IMR-90 (cell line): ENCODE measurements around the gene ACKR2. TPM values are rescaled to one million over a fixed set of nuclear protein-coding genes. Genes with fewer than 3 reads are reported as not detected.

Source experiments
- ATAC-seq: fragments of 200-7000 bp; cut with Tn5 transposase; 2 replicates; pipeline ENCODE4 v1.9.1; 2020; ENCODE audit warnings: low read depth, mild to moderate bottlenecking, moderate library complexity
- BruUV-seq: library from RNA; stranded (reverse); fragments of 400-500 nt; replicated peaks from 2 replicates; lab custom pipeline; 2021; lab: Mats Ljungman, UMichigan
- CTCF ChIA-PET: fragments of 300-600 bp; formaldehyde crosslinking; extraction: SDS; loops from one replicate; lab custom pipeline; 2021; ENCODE audit warnings: antibody characterized with exemption; lab: Yijun Ruan, JAX
- POLR2A ChIA-PET: fragments of 300-600 bp; sonication (Branson Sonifier 250); formaldehyde crosslinking; loops from one replicate; lab custom pipeline; 2022; ENCODE audit warnings: antibody characterized with exemption; ENCODE audit not compliant: unreplicated experiment; lab: Charles Lee
- DNase-seq: peaks from one replicate; pipeline ENCODE4 v3.0.0; 2013
- H2AFZ ChIP-seq: replicated peaks from 2 replicates; pipeline ENCODE3; 2013; ENCODE audit warnings: low read length, mild to moderate bottlenecking; ENCODE audit not compliant: poor library complexity
- H2AK5ac ChIP-seq: 2 replicates; pipeline ENCODE4 v1.6.1; 2013; ENCODE audit warnings: low read depth, low read length, inconsistent platforms
- H2AK9ac ChIP-seq: replicated peaks from 2 replicates; pipeline ENCODE3; 2013; ENCODE audit warnings: mild to moderate bottlenecking, low read depth, low read length, moderate library complexity; ENCODE audit not compliant: poor library complexity
- H2BK120ac ChIP-seq: 2 replicates; pipeline ENCODE4 v1.6.1; 2013; ENCODE audit warnings: low read depth, low read length, inconsistent platforms
- H2BK15ac ChIP-seq: 3 replicates; pipeline ENCODE4 v1.6.1; 2013; ENCODE audit warnings: low read depth, low read length, inconsistent platforms
- H2BK20ac ChIP-seq: 2 replicates; pipeline ENCODE4 v1.6.1; 2013; ENCODE audit warnings: low read depth, mild to moderate bottlenecking, inconsistent platforms, low read length, moderate library complexity
- H2BK5ac ChIP-seq: 2 replicates; pipeline ENCODE4 v1.6.1; 2013; ENCODE audit warnings: mild to moderate bottlenecking, low read depth, low read length, inconsistent platforms; ENCODE audit not compliant: poor library complexity, severe bottlenecking
- H3K14ac ChIP-seq: replicated peaks from 2 replicates; pipeline ENCODE4 v1.6.1; 2013; ENCODE audit warnings: low read depth, low read length, inconsistent platforms
- H3K18ac ChIP-seq: 2 replicates; pipeline ENCODE4 v1.6.1; 2013; ENCODE audit warnings: low read depth, low read length, control low read depth
- H3K23ac ChIP-seq: 2 replicates; pipeline ENCODE4 v1.6.1; 2013; ENCODE audit warnings: low read depth, low read length, inconsistent platforms
- H3K27ac ChIP-seq: 2 replicates; pipeline ENCODE4 v1.5.1; 2013; ENCODE audit warnings: mild to moderate bottlenecking, control low read depth, low read length; ENCODE audit not compliant: insufficient read depth
- H3K27me3 ChIP-seq: 2 replicates; pipeline ENCODE4 v1.6.1; 2013; ENCODE audit warnings: low read length; ENCODE audit not compliant: control insufficient read depth, insufficient read depth
- H3K36me3 ChIP-seq: 2 replicates; pipeline ENCODE4 v1.6.1; 2013; ENCODE audit warnings: low read length, mixed read lengths; ENCODE audit not compliant: control insufficient read depth, insufficient read depth
- H3K4ac ChIP-seq: 2 replicates; pipeline ENCODE4 v1.6.1; 2013; ENCODE audit warnings: low read depth, low read length, inconsistent platforms
- H3K4me1 ChIP-seq: 2 replicates; pipeline ENCODE4 v1.6.1; 2013; ENCODE audit warnings: low read length, mixed read lengths; ENCODE audit not compliant: control insufficient read depth, insufficient read depth
- H3K4me2 ChIP-seq: 2 replicates; pipeline ENCODE4 v1.6.1; 2013; ENCODE audit warnings: low read depth, mild to moderate bottlenecking, control low read depth, low read length, moderate library complexity
- H3K4me3 ChIP-seq: 2 replicates; pipeline ENCODE4 v1.5.1; 2013; ENCODE audit warnings: low read depth, mild to moderate bottlenecking, control low read depth, low read length, moderate library complexity; ENCODE audit not compliant: insufficient read depth
- H3K56ac ChIP-seq: 2 replicates; pipeline ENCODE4 v1.6.1; 2013; ENCODE audit warnings: low read length, inconsistent platforms; ENCODE audit not compliant: insufficient read depth; ENCODE audit errors: extremely low read depth
- H3K79me1 ChIP-seq, 2 experiments: 2 replicates each; pipeline ENCODE4 v1.6.1; 2013; ENCODE audit warnings: low read length in 2 of 2, inconsistent platforms in 1 of 2, low read depth in 1 of 2
- H3K9ac ChIP-seq: 2 replicates; pipeline ENCODE4 v1.6.1; 2013; ENCODE audit warnings: low read depth, low read length, control low read depth
- H3K9me1 ChIP-seq: 2 replicates; pipeline ENCODE4 v1.6.1; 2013; ENCODE audit warnings: low read length, inconsistent platforms; ENCODE audit not compliant: insufficient read depth
- H3K9me3 ChIP-seq: 2 replicates; pipeline ENCODE4 v1.6.1; 2013; ENCODE audit warnings: low read length; ENCODE audit not compliant: control insufficient read depth, insufficient read depth
- H4K20me1 ChIP-seq: 2 replicates; pipeline ENCODE4 v1.6.1; 2013; ENCODE audit warnings: low read length, inconsistent platforms; ENCODE audit not compliant: insufficient read depth
- H4K5ac ChIP-seq: 2 replicates; pipeline ENCODE4 v1.6.1; 2013; ENCODE audit warnings: mild to moderate bottlenecking, low read depth, low read length, control low read depth
- H4K8ac ChIP-seq, 2 experiments: 2 replicates each; pipeline ENCODE4 v1.6.1; 2013; ENCODE audit warnings: low read depth in 2 of 2, low read length in 2 of 2, control low read depth in 1 of 2, inconsistent platforms in 1 of 2
- H4K91ac ChIP-seq: 2 replicates; pipeline ENCODE4 v1.6.1; 2013; ENCODE audit warnings: low read depth, low read length, inconsistent platforms; ENCODE audit not compliant: insufficient read depth
- BHLHE40 ChIP-seq: fragments of 150-350 bp; IDR thresholded peaks from 2 replicates; pipeline ENCODE4 v1.6.1; 2016; ENCODE audit warnings: mild to moderate bottlenecking, low read depth, low read length
- CHD1 ChIP-seq: IDR thresholded peaks from 2 replicates; pipeline ENCODE4 v1.6.1; 2012; ENCODE audit warnings: low read depth, low read length, improper control_type of control experiment
- CTCF ChIP-seq: conservative IDR thresholded peaks from 2 replicates; pipeline ENCODE4 v1.5.1; 2012; ENCODE audit warnings: mild to moderate bottlenecking, low read depth, low read length, improper control_type of control experiment
- ELK1 ChIP-seq: fragments of 150-350 bp; IDR thresholded peaks from 2 replicates; pipeline ENCODE4 v1.6.1; 2016; ENCODE audit warnings: low read depth, mild to moderate bottlenecking, low read length, moderate library complexity, borderline replicate concordance
- FOS ChIP-seq: fragments of 150-350 bp; IDR thresholded peaks from 2 replicates; pipeline ENCODE4 v1.6.1; 2016; ENCODE audit warnings: low read depth, low read length
- MAFK ChIP-seq: IDR thresholded peaks from 2 replicates; pipeline ENCODE4 v1.6.1; 2012; ENCODE audit warnings: low read depth, low read length, improper control_type of control experiment
- MAZ ChIP-seq: IDR thresholded peaks from 2 replicates; pipeline ENCODE4 v1.6.1; 2012; ENCODE audit warnings: low read depth, mild to moderate bottlenecking, low read length, improper control_type of control experiment, moderate library complexity, borderline replicate concordance
- MXI1 ChIP-seq: IDR thresholded peaks from 2 replicates; pipeline ENCODE4 v1.6.1; 2012; ENCODE audit warnings: low read depth, mild to moderate bottlenecking, low read length, moderate library complexity, borderline replicate concordance
- NFE2L2 ChIP-seq: fragments of 150-350 bp; IDR thresholded peaks from 2 replicates; pipeline ENCODE4 v1.6.1; 2016; ENCODE audit warnings: low read depth, mild to moderate bottlenecking, low read length
- POLR2A ChIP-seq: IDR thresholded peaks from 2 replicates; pipeline ENCODE4 v1.6.1; 2012; ENCODE audit warnings: mild to moderate bottlenecking, low read depth, low read length
- RAD21 ChIP-seq: IDR thresholded peaks from 2 replicates; pipeline ENCODE4 v1.6.1; 2012; ENCODE audit warnings: low read length, improper control_type of control experiment
- RCOR1 ChIP-seq: IDR thresholded peaks from 2 replicates; pipeline ENCODE4 v1.6.1; 2012; ENCODE audit warnings: mild to moderate bottlenecking, low read length, improper control_type of control experiment; ENCODE audit not compliant: insufficient replicate concordance
- RFX5 ChIP-seq: IDR thresholded peaks from 2 replicates; pipeline ENCODE4 v1.8.0; 2012; ENCODE audit warnings: low read depth, mild to moderate bottlenecking, low read length, moderate library complexity
- SMC3 ChIP-seq: fragments of 150-350 bp; IDR thresholded peaks from 2 replicates; pipeline ENCODE4 v1.6.1; 2016; ENCODE audit warnings: low read depth, mild to moderate bottlenecking, antibody characterized with exemption, low read length, moderate library complexity
- USF2 ChIP-seq: fragments of 150-350 bp; IDR thresholded peaks from 2 replicates; pipeline ENCODE4 v1.6.1; 2017; ENCODE audit warnings: mild to moderate bottlenecking, antibody characterized with exemption, low read length, low read depth
- WGBS, 2 experiments: methylation state at CpG; one replicate each; pipeline versions ENCODE4 v1.1.5 to v1.1.7; 2013; ENCODE audit warnings: missing lambda C conversion rate in 2 of 2; ENCODE audit not compliant: insufficient read length in 1 of 2; ENCODE audit errors: extremely low coverage in 2 of 2; 5-methylcytosine and 5-hydroxymethylcytosine counted together
- dilution Hi-C: fragments of 300-500 bp; cut with HindIII; formaldehyde crosslinking; loops from one replicate; pipeline ENCODE4 v1.14.3; 2018; ENCODE audit warnings: low sequenced_read_pairs; ENCODE audit not compliant: unreplicated experiment
- in situ Hi-C: fragments of 300-500 bp; cut with MboI; formaldehyde crosslinking; loops from 3 replicates; pipeline ENCODE4 v1.14.3; 2019; ENCODE audit warnings: low sequenced_read_pairs, inconsistent platforms, mixed read lengths
- intact Hi-C: fragments of 100-400 bp; cut with micrococcal nuclease; formaldehyde crosslinking; loops from 2 replicates; pipeline ENCODE4 v1.10.0; 2022
- polyA plus RNA-seq, 3 experiments: library from polyadenylated mRNA; depleted of rRNA; stranded (reverse); fragments of >200 nt; gene quantifications; 2 replicates each; pipeline ENCODE4 v1.2.3, GENCODE V29; 2012; ENCODE audit warnings: low replicate concordance in 1 of 3
- total RNA-seq: library from RNA; depleted of rRNA; stranded (reverse); fragments of >200 nt; gene quantifications from 2 replicates; pipeline ENCODE4 v1.2.3, GENCODE V29; 2012

Gene ACKR2
- total and polyA plus RNA-seq, 2 of the 4 experiments (the other 2 are of a cell fraction), result 0.10 TPM; not detected in 1

GRCh38 chr3:42796332-42796885 is 12.8 kb upstream of the ACKR2 start:
- POLR2A ChIA-PET, result no interaction called here
- in situ Hi-C loops, result no loop called here
- CTCF ChIA-PET, result interaction anchor here (0.6 to 1.0 kb wide), 2 partner anchors 17 to 82 kb away, joined by 3 to 4 read pairs; no protein-coding TSS in a partner anchor

More at GRCh38 chr3:42796332-42796885, 12.8 kb upstream of the ACKR2 start:
- no peak overlapping the region for H3K14ac ChIP-seq
- H4K8ac ChIP-seq, result no peak overlapping the region
- H3K4ac ChIP-seq, result no peak overlapping the region
- H2BK15ac ChIP-seq, result no peak overlapping the region
- no peak overlapping the region for H2BK20ac ChIP-seq
- no peak overlapping the region for H3K27ac ChIP-seq
- no peaks in the 10 kb centered on the region for H3K4me1 ChIP-seq
- H3K9me1 ChIP-seq, result no peaks in the 10 kb centered on the region
- no peak for TF ChIP-seq ELK1
- TF ChIP-seq MAZ, result no peak
- no peak for TF ChIP-seq POLR2A
- TF ChIP-seq BHLHE40, result no peak
- no peak for TF ChIP-seq RCOR1
- no peak for TF ChIP-seq RFX5
- no peak for TF ChIP-seq MXI1
- no peak for TF ChIP-seq MAFK
- no peak for TF ChIP-seq CHD1
- no peak for TF ChIP-seq CTCF
- TF ChIP-seq FOS, result no peak
- no peak for TF ChIP-seq RAD21
- no peak for TF ChIP-seq NFE2L2
- TF ChIP-seq SMC3, result no peak
- TF ChIP-seq USF2, result no peak
- no peak overlapping the region for H3K4me2 ChIP-seq
- no peak overlapping the region for H2BK120ac ChIP-seq
- H3K56ac ChIP-seq, result no peak overlapping the region
- peaks cover 8% of the 10 kb centered on the region for H3K36me3 ChIP-seq
- no peak overlapping the region for H3K9ac ChIP-seq
- peaks cover 21 to 46% of the 10 kb centered on the region in 2 experiments for H3K79me1 ChIP-seq
- no peak overlapping the region for H2AFZ ChIP-seq
- no peak overlapping the region for H3K4me3 ChIP-seq
- H3K18ac ChIP-seq, result no peak overlapping the region
- DNase-seq, result no peak
- no peak overlapping the region for H2AK9ac ChIP-seq
- no peak overlapping the region for H4K5ac ChIP-seq
- dilution Hi-C loops (no loop called here), intact Hi-C loops (no loop called here)
- H3K9me3 ChIP-seq, result no peaks in the 10 kb centered on the region
- WGBS, 2 experiments, result 100% methylated on average over 1 of the region's 5 CpGs; no CpG with 5 or more reads in 1 of the 2 experiments
- no peaks in the 10 kb centered on the region for H3K27me3 ChIP-seq
- H4K20me1 ChIP-seq, result peaks cover 5% of the 10 kb centered on the region
- no peak overlapping the region for H2AK5ac ChIP-seq
- no peak for ATAC-seq
- no peak overlapping the region for H4K91ac ChIP-seq
- H3K23ac ChIP-seq, result no peak overlapping the region
- no peak overlapping the region for H2BK5ac ChIP-seq
- no TSS peak for BruUV-seq
